GM10266 (cell line): ENCODE results near the gene CALHM2.

Experiments used
- DNase-seq: peaks from one replicate; pipeline ENCODE4 v3.0.0; 2012; ENCODE audit errors: extremely low spot score
- CTCF ChIP-seq: IDR thresholded peaks from 2 replicates; pipeline ENCODE4 v1.5.1; 2012; ENCODE audit warnings: mild to moderate bottlenecking, low read depth; ENCODE audit not compliant: control insufficient read depth, insufficient read depth; ENCODE audit errors: missing control alignments

CALHM2 gene

GRCh38 chr10:103415581-103415980 is 36.6 kb downstream of the CALHM2 start:
- no peak for DNase-seq
- TF ChIP-seq CTCF, result no peak

- DNase-seq, result no peak
- TF ChIP-seq CTCF, result no peak
These were observed 38.6 kb downstream of the CALHM2 start for GRCh38 chr10:103413564-103413963.

- no peak for DNase-seq
- TF ChIP-seq CTCF, result no peak
These were observed 54.9 kb downstream of the CALHM2 start for GRCh38 chr10:103397191-103397825.

- no peak for DNase-seq
- TF ChIP-seq CTCF, result no peak
These were observed 55.4 kb downstream of the CALHM2 start for GRCh38 chr10:103396789-103397087.
